ENCODE measurements around the gene RXRA.
A peak's percentile ranks its signal among the peaks of the same experiment; 100 is the strongest.

The RXRA gene

DNA sequence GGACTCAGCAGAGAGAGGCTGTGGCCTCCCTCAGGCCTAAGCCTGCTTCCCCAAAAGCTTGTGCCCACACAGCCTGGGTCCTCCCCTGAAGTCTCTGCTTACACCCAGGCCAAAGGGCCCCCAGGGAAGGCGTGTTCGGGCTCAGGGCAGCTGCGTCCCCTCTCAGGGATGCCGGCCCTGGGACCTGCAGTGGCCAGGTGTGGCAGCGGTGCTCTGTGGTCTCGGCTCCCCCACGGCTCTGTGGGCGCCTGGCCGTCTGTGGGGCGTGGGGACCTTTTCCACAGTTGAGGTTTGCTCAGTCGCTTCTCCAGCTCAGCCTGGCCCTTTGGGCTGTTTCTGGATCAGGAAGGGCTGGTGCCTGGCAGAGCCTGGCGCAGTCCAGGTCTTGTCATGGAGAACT, 75.9 kb downstream of the RXRA start:
- no peak overlapping the region for H3K4me3 ChIP-seq (ENCODE audit: low read depth, low read length)
- DNase-seq (ENCODE audit: low read depth, low spot score): no peak
- in situ Hi-C loops (cut with HindIII; ENCODE audit: low sequenced_read_pairs): no loop called here
- TF ChIP-seq, protein P1, sequence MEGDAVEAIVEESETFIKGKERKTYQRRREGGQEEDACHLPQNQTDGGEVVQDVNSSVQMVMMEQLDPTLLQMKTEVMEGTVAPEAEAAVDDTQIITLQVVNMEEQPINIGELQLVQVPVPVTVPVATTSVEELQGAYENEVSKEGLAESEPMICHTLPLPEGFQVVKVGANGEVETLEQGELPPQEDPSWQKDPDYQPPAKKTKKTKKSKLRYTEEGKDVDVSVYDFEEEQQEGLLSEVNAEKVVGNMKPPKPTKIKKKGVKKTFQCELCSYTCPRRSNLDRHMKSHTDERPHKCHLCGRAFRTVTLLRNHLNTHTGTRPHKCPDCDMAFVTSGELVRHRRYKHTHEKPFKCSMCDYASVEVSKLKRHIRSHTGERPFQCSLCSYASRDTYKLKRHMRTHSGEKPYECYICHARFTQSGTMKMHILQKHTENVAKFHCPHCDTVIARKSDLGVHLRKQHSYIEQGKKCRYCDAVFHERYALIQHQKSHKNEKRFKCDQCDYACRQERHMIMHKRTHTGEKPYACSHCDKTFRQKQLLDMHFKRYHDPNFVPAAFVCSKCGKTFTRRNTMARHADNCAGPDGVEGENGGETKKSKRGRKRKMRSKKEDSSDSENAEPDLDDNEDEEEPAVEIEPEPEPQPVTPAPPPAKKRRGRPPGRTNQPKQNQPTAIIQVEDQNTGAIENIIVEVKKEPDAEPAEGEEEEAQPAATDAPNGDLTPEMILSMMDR (IDR thresholded peaks at IDR 0.05; ENCODE audit: low read depth, low read length): no peak

DNA sequence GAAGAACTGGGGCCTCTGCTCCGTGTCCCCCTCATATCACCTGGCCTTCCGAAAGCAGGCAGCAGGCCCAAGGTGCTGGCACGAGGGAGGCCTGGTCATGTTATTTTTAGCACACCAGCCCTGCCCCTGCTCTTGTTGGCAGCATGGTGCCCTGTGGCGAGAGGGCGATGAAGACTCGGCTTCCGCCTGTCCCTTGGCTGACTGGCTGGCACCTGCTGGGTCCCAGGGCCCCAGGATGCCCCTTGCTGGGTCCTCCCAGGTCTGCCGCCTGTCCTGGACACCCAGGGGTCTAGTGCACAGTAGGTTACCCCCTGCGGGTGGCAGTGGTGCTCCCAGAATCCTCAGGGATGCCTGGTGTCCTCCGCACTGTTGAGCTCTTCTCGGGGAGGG, 77.0 kb downstream of the RXRA start:
- H3K4me3 ChIP-seq (ENCODE audit: low read depth, low read length): no peak overlapping the region

DNA sequence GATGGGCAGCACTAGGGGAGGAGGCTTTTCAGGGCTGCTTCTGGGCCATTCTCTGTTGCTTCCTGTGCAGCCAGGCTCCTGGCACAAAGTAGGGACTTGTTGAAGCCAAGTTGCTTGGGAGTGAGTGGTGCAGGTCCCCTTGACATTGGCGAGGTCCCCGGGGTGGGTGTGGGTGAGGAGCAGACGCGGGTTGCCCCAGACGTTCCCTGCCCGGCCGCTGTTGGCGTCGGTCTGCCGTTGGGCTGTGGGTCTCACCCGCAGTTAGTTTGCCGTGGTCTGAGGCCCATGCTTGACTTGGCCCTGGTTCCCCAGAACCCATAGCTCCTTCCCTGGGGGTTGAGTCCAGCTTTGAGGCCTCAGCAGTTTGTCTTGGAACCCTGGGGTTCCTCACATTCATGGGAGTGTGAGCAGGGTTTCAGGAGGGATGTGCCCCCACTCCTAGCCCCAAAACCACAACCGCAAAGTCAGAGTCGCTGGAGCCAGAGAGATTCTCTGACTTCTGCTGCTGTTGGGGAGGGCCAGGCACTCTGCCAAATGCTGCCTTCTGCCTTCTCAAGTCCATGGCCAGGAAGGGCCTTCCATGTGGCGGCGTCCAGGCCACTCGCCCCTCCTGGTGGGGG, 77.5 kb downstream of the RXRA start:
- peak; percentile 94 for DNase-seq (ENCODE audit: low read depth, low spot score)
- in situ Hi-C loops (cut with HindIII; ENCODE audit: low sequenced_read_pairs): no loop called here
- no peak overlapping the region for H3K4me3 ChIP-seq (ENCODE audit: low read depth, low read length)
- TF ChIP-seq, protein P1 (IDR thresholded peaks at IDR 0.05; ENCODE audit: low read depth, low read length): peak; percentile 11

More for the DNA sequence above, 77.0 kb downstream of the RXRA start:
- no peak for DNase-seq (ENCODE audit: low read depth, low spot score)
- TF ChIP-seq, protein P1 (IDR thresholded peaks at IDR 0.05; ENCODE audit: low read depth, low read length): no peak
- in situ Hi-C loops (cut with HindIII; ENCODE audit: low sequenced_read_pairs): no loop called here

DNA sequence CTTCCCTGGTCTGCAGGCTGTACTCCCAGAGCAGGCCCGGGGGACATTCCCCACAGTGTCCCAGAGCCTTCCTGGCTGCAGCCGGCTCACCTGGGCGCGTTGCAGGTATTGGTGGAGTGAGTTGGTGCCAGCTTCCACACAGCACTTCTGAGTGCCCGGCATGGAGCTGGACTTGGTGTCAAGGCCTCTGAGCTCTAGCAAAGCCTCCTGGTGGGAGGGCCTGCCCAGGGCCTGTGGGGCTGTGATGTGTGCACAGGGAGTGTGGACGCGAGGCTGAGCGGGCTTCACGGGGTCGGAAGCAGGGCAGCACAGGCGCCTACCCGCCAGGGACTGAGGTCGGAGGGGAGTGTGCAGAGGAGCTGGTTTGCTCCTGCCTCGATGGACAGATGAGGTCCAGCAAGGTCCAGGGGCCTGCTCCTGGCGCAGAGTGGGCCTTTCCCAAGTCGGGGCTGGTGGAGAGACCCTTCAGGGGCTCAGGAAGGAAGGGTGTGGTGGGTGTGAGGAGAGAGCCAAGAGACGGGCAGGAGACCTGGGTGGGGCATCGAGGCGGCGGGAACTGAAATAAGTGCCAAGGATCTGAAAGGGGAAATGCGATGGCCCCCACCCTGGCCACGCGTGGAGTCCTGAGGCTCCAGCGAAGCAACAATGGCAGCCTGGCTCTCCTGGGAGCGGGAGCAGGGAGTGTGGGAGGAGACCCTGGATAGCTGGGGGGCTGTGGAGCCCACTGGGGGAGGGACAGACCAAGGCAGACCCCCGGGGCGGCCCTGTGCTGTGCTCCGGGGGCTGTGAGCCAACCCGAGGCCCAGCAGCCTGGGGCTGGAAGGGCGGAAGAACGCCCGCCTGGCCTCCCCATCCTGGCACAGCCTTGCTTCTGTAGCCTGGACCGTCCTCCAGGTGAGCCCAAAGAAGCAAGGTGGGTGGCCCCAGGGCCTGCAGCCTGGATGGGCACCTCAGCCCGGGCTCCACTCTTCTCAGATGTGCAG, 78.4 kb downstream of the RXRA start:
- H3K4me3 ChIP-seq (ENCODE audit: low read depth, low read length): no peak overlapping the region
- in situ Hi-C loops (cut with HindIII; ENCODE audit: low sequenced_read_pairs): no loop called here

DNA sequence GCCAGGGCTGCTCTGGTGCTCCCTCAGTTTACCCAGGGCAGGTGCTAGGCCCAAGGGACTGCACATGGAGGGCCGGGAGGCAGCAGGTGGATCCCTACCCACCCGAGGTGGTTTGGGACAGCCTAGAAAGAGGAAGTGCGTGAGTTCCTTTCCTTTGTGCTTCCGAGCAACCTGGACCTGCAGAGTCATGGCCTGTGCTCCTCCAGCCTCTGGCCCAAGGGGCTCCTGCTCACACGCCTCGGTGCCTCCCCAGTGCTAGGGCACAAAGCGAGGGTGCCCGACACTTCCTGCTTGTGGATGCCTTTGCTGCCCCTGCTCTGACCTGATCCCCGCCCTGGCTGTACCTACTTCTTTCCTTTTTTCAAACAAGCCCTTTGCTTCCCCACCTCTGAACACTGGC, 79.3 kb downstream of the RXRA start:
- DNase-seq (ENCODE audit: low read depth, low spot score): no peak
- TF ChIP-seq, protein P1 (IDR thresholded peaks at IDR 0.05; ENCODE audit: low read depth, low read length): no peak
- no peak overlapping the region for H3K4me3 ChIP-seq (ENCODE audit: low read depth, low read length)
- in situ Hi-C loops (cut with HindIII; ENCODE audit: low sequenced_read_pairs): no loop called here

More for the DNA sequence above, 78.4 kb downstream of the RXRA start:
- DNase-seq (ENCODE audit: low read depth, low spot score): no peak
- TF ChIP-seq, protein P1 (IDR thresholded peaks at IDR 0.05; ENCODE audit: low read depth, low read length): no peak

DNA sequence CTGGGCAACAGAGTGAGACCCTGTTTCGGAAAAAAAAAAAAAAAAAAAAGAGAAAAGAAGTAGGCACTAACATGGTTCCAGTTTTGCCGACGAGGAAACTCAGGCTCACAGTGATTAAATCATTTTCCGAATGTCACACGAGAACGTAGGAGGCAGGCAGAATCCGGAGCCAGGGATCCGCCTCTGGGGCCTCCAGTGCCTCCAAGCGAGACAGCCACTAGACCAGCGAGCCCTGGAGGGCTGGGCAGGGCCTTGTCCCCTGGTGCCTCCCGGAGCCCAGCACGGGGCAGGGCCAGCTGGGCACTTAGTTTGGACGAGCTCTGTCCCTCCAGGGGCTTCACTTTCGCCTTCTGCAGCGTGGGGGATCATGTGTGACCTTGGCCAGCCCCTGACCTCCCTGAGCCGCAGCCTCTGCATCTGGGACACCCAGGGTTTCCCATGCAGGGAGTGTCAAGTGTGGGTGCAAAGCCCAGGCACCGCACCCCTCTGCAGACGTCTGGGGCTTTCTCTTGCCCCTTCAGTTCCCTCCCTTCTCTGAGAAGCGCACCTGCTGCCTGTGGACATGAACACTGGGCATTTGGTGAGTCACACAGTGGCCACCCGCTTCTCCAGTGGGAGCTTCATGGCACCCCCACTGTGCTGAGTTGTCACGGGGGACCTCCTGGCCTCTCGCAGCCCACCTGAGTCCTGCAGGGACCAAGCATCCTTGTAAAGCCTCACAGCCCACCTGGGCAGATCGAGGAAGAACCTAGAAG, 80.3 kb downstream of the RXRA start:
- no peak overlapping the region for H3K4me3 ChIP-seq (ENCODE audit: low read depth, low read length)
- TF ChIP-seq, protein P1 (IDR thresholded peaks at IDR 0.05; ENCODE audit: low read depth, low read length): no peak
- DNase-seq (ENCODE audit: low read depth, low spot score): no peak
- in situ Hi-C loops (cut with HindIII; ENCODE audit: low sequenced_read_pairs): no loop called here

Data from astrocyte of the spinal cord (primary cell).